Liver (tissue), 9 donors: ENCODE measurements around the gene GADD45GIP1. TPM values are rescaled to one million over a fixed set of nuclear protein-coding genes. Genes with fewer than 3 reads are reported as not detected.

Experiments
- DNase-seq: peaks from one replicate; pipeline ENCODE4 v3.0.0-alpha.2; 2017; ENCODE audit warnings: low spot score
- H3K27ac ChIP-seq, 2 donors: one replicate each; pipeline ENCODE4 v1.7.0; 2013; ENCODE audit warnings: inconsistent platforms in 2 of 2, low read length in 2 of 2, control low read depth in 1 of 2, low read depth in 1 of 2, mild to moderate bottlenecking in 1 of 2
- H3K27me3 ChIP-seq, 4 donors: one replicate each; pipeline versions ENCODE4 v1.6.1 to v1.7.0; 2013; ENCODE audit warnings: low read length in 3 of 4, inconsistent platforms in 1 of 4, mild to moderate bottlenecking in 1 of 4, moderate library complexity in 1 of 4; ENCODE audit not compliant: control insufficient read depth in 4 of 4, insufficient read depth in 4 of 4
- H3K36me3 ChIP-seq, 4 donors: one replicate each; pipeline versions ENCODE4 v1.6.1 to v1.7.0; 2013; ENCODE audit warnings: low read length in 3 of 4, mild to moderate bottlenecking in 3 of 4, low read depth in 1 of 4, moderate library complexity in 1 of 4; ENCODE audit not compliant: control insufficient read depth in 4 of 4, insufficient read depth in 3 of 4
- H3K4me1 ChIP-seq, 4 donors: one replicate each; pipeline versions ENCODE4 v1.6.1 to v1.7.0; 2013; ENCODE audit warnings: low read length in 3 of 4, mild to moderate bottlenecking in 3 of 4, moderate library complexity in 1 of 4; ENCODE audit not compliant: control insufficient read depth in 4 of 4, insufficient read depth in 4 of 4
- H3K4me3 ChIP-seq, 3 donors: one replicate each; pipeline versions ENCODE4 v1.6.1 to v1.7.0; 2013; ENCODE audit warnings: low read length in 3 of 3, control low read depth in 1 of 3, low read depth in 1 of 3, mild to moderate bottlenecking in 1 of 3
- H3K9ac ChIP-seq, 2 donors: one replicate each; pipeline ENCODE4 v1.7.0; 2013; ENCODE audit warnings: low read length in 2 of 2, mild to moderate bottlenecking in 2 of 2, moderate library complexity in 2 of 2, control low read depth in 1 of 2, low read depth in 1 of 2
- H3K9me3 ChIP-seq, 4 donors: one replicate each; pipeline versions ENCODE4 v1.6.1 to v1.7.0; 2013; ENCODE audit warnings: low read length in 3 of 4; ENCODE audit not compliant: control insufficient read depth in 4 of 4
- ATF3 ChIP-seq: IDR thresholded peaks from 2 replicates; pipeline ENCODE4 v1.6.1; 2016; ENCODE audit warnings: antibody characterized with exemption
- EGR1 ChIP-seq, 2 donors: IDR thresholded peaks; 2 replicates each; pipeline ENCODE4 v1.6.1; 2016 to 2018; ENCODE audit warnings: antibody characterized with exemption in 2 of 2, low read depth in 2 of 2
- FOXA1 ChIP-seq: IDR thresholded peaks from 2 replicates; pipeline ENCODE4 v1.6.1; 2016; ENCODE audit warnings: antibody characterized with exemption
- GABPA ChIP-seq, 2 donors: IDR thresholded peaks in 1 of 2; conservative IDR thresholded peaks in 1 of 2; 2 replicates each; pipeline ENCODE4 v1.6.1; 2016; ENCODE audit warnings: antibody characterized with exemption in 2 of 2, mild to moderate bottlenecking in 1 of 2, moderate library complexity in 1 of 2
- REST ChIP-seq: IDR thresholded peaks from 2 replicates; pipeline ENCODE4 v1.6.1; 2016; ENCODE audit warnings: antibody characterized with exemption, mild to moderate bottlenecking
- SP1 ChIP-seq: IDR thresholded peaks from 2 replicates; pipeline ENCODE4 v1.6.1; 2018; ENCODE audit warnings: antibody characterized with exemption, mild to moderate bottlenecking
- TAF1 ChIP-seq: conservative IDR thresholded peaks from 2 replicates; pipeline ENCODE4 v1.6.1; 2016; ENCODE audit warnings: antibody characterized with exemption, mild to moderate bottlenecking
- YY1 ChIP-seq: IDR thresholded peaks from 2 replicates; pipeline ENCODE4 v1.6.1; 2016; ENCODE audit warnings: antibody characterized with exemption, mild to moderate bottlenecking
- WGBS: extraction: QIAGEN DNeasy Blood & Tissue Kit; methylation state at CpG from one replicate; pipeline ENCODE4 v1.1.7; 2013; 5-methylcytosine and 5-hydroxymethylcytosine counted together
- polyA plus RNA-seq, 2 donors: library from polyadenylated mRNA; stranded (reverse) in 1 of 2; unstranded in 1 of 2; fragments of 200-250 nt in 1 of 2; fragments of >200 nt in 1 of 2; fragmentation: Nextera tagmentation in 1 of 2; extraction: Ambion mirVana in 1 of 2; gene quantifications; one replicate each; pipeline versions ENCODE4 v1.2.1 to v1.2.3, GENCODE V29; 2013 to 2015
- total RNA-seq, 2 donors: library from RNA; depleted of rRNA; stranded (reverse); fragments of >200 nt; gene quantifications; one replicate each; pipeline ENCODE4 v1.2.3, GENCODE V29; 2014
- TF ChIP-seq, protein P1 (sequence below): IDR thresholded peaks from 2 replicates; pipeline ENCODE4 v1.6.1; 2016; ENCODE audit warnings: antibody characterized with exemption
- TF ChIP-seq, protein P2 (sequence below): IDR thresholded peaks from 2 replicates; pipeline ENCODE4 v1.6.1; 2016; ENCODE audit warnings: antibody characterized with exemption
- TF ChIP-seq, protein P3 (sequence below): fragments of 150-350 bp; IDR thresholded peaks from 2 replicates; pipeline ENCODE4 v1.5.1; 2017; ENCODE audit warnings: improper control_type of control experiment, low read depth, low read length; ENCODE audit not compliant: missing input control
- donor health status: healthy.
- donor health status: healthy.
- donor health status: healthy.
- donor health status: healthy.
- donor health status: healthy.

The GADD45GIP1 gene
- total and polyA plus RNA-seq, 4 donors = 8.4 to 54.2 (median 22.9) TPM

DNA sequence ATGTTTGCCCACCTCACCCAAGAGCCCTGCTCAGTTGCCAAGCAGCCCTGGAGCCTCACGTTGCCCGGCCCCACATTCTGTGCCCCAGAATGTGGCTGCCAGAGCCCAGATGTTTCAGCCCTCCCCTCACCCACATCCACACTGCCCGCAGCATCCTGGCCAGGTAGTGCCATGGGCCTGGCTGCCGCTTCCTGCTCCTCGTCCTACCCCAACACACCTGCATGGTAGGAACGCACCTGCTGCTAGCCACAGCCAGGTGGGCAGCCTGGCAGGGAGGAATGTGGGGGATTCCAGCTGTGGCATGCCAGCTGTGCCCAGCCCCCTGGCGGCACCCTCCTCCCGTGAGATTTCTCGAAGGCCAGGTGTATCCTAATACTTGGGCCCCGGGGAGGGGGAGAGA is 30.8 kb upstream of the GADD45GIP1 start:
- WGBS = 79% methylated on average over 10 of the region's 10 CpGs
- H3K27me3 ChIP-seq = no peaks in the 10 kb centered on the region
- no peaks in the 10 kb centered on the region for H3K36me3 ChIP-seq
- H3K4me1 ChIP-seq = peaks cover 0 to 7% (median 2%) of the 10 kb centered on the region in 4 donors
- H3K9ac ChIP-seq = no peak overlapping the region
- no peaks in the 10 kb centered on the region for H3K9me3 ChIP-seq
- H3K27ac ChIP-seq = no peak overlapping the region
- no peak for DNase-seq
- no peak for TF ChIP-seq FOXA1
- TF ChIP-seq, protein P1, sequence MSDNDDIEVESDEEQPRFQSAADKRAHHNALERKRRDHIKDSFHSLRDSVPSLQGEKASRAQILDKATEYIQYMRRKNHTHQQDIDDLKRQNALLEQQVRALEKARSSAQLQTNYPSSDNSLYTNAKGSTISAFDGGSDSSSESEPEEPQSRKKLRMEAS = no peak
- TF ChIP-seq, protein P2, sequence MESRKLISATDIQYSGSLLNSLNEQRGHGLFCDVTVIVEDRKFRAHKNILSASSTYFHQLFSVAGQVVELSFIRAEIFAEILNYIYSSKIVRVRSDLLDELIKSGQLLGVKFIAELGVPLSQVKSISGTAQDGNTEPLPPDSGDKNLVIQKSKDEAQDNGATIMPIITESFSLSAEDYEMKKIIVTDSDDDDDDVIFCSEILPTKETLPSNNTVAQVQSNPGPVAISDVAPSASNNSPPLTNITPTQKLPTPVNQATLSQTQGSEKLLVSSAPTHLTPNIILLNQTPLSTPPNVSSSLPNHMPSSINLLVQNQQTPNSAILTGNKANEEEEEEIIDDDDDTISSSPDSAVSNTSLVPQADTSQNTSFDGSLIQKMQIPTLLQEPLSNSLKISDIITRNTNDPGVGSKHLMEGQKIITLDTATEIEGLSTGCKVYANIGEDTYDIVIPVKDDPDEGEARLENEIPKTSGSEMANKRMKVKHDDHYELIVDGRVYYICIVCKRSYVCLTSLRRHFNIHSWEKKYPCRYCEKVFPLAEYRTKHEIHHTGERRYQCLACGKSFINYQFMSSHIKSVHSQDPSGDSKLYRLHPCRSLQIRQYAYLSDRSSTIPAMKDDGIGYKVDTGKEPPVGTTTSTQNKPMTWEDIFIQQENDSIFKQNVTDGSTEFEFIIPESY = no peak
- TF ChIP-seq YY1 = no peak
- TF ChIP-seq, protein P3, sequence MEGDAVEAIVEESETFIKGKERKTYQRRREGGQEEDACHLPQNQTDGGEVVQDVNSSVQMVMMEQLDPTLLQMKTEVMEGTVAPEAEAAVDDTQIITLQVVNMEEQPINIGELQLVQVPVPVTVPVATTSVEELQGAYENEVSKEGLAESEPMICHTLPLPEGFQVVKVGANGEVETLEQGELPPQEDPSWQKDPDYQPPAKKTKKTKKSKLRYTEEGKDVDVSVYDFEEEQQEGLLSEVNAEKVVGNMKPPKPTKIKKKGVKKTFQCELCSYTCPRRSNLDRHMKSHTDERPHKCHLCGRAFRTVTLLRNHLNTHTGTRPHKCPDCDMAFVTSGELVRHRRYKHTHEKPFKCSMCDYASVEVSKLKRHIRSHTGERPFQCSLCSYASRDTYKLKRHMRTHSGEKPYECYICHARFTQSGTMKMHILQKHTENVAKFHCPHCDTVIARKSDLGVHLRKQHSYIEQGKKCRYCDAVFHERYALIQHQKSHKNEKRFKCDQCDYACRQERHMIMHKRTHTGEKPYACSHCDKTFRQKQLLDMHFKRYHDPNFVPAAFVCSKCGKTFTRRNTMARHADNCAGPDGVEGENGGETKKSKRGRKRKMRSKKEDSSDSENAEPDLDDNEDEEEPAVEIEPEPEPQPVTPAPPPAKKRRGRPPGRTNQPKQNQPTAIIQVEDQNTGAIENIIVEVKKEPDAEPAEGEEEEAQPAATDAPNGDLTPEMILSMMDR = no peak
- H3K4me3 ChIP-seq = no peak overlapping the region

GRCh38 chr19:12987190-12987589 is 30.2 kb upstream of the GADD45GIP1 start:
- Histone ChIP-seq H3K27me3 (no peaks in the 10 kb centered on the region), H3K9ac (no peak overlapping the region), H3K27ac (no peak overlapping the region), H3K4me3 (no peak overlapping the region), H3K36me3 (no peaks in the 10 kb centered on the region), H3K4me1 (peaks cover 0 to 7% (median 2%) of the 10 kb centered on the region in 4 donors), H3K9me3 (no peaks in the 10 kb centered on the region)
- no peak for DNase-seq
- 86% methylated on average over 3 of the region's 3 CpGs for WGBS
- TF ChIP-seq ATF3 = no peak
- no peak for TF ChIP-seq SP1
- TF ChIP-seq EGR1 (IDR thresholded peaks at IDR 0.05; ENCODE audit: low read depth in 2 of 2) = no peak
- no peak for TF ChIP-seq REST
- TF ChIP-seq GABPA (IDR thresholded peaks at IDR 0.05 in 1 of 2, conservative IDR thresholded peaks at IDR 0.05 in 1 of 2) = no peak
- TF ChIP-seq TAF1 = no peak
